ENCODE measurements around the gene DPEP2NB.

DNA sequence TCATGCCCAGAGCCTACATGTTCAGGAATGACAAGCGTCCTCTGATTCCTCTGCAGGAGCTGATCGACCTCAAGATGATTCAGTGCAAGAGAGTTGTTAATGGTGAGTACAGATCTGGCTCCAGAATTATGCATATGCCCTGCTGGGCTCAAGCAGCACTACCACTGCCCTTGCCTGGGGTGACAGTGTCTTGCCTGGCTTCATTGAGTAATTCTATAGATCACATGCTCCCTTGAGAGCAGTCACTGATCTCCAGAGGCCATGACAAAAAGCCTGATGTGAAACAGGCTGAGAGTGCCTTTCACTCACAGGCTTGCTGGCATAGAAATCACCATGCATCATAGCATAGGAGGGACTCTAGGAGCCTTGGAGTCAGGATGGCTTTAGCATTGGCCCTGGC is 33.7 kb upstream of the DPEP2NB start:
- TF ChIP-seq CTCF (IDR thresholded peaks at IDR 0.05; ENCODE audit: insufficient read depth, low read depth, low read length) (no peak), EZH2 (IDR thresholded peaks at IDR 0.05; ENCODE audit: insufficient read depth, low read length) (no peak)
